Measurements from ENCODE around the gene POMZP3.
"Not testable (repeated sequence)": the region's sequence is repeated elsewhere in the genome, so short reads cannot be mapped to it uniquely, and the experiment has no call there.

GRCh38 chr7:76626581-76626980, 498 bp downstream of the POMZP3 start:
- TF ChIP-seq, protein P1, sequence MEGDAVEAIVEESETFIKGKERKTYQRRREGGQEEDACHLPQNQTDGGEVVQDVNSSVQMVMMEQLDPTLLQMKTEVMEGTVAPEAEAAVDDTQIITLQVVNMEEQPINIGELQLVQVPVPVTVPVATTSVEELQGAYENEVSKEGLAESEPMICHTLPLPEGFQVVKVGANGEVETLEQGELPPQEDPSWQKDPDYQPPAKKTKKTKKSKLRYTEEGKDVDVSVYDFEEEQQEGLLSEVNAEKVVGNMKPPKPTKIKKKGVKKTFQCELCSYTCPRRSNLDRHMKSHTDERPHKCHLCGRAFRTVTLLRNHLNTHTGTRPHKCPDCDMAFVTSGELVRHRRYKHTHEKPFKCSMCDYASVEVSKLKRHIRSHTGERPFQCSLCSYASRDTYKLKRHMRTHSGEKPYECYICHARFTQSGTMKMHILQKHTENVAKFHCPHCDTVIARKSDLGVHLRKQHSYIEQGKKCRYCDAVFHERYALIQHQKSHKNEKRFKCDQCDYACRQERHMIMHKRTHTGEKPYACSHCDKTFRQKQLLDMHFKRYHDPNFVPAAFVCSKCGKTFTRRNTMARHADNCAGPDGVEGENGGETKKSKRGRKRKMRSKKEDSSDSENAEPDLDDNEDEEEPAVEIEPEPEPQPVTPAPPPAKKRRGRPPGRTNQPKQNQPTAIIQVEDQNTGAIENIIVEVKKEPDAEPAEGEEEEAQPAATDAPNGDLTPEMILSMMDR (IDR thresholded peaks at IDR 0.05), result not testable (repeated sequence)
- TF ChIP-seq POLR2A (IDR thresholded peaks at IDR 0.05), result not testable (repeated sequence)

Data from transverse colon (tissue), 3 donors.